GM18507 (cell line): ENCODE measurements around the gene ABCD1.
"Not testable (repeated sequence)": the region's sequence is repeated elsewhere in the genome, so short reads cannot be mapped to it uniquely, and the experiment has no call there.

Experiments used
- DNase-seq: peaks from one replicate; pipeline ENCODE4 v3.0.0; 2011; ENCODE audit warnings: low read depth; ENCODE audit not compliant: insufficient read length; ENCODE audit errors: extremely low spot score
- FAIRE-seq: peaks from 2 replicates; lab custom pipeline; 2011; peaks lifted over from hg19 to GRCh38; lab: Jason Lieb, UNC

The ABCD1 gene

DNA sequence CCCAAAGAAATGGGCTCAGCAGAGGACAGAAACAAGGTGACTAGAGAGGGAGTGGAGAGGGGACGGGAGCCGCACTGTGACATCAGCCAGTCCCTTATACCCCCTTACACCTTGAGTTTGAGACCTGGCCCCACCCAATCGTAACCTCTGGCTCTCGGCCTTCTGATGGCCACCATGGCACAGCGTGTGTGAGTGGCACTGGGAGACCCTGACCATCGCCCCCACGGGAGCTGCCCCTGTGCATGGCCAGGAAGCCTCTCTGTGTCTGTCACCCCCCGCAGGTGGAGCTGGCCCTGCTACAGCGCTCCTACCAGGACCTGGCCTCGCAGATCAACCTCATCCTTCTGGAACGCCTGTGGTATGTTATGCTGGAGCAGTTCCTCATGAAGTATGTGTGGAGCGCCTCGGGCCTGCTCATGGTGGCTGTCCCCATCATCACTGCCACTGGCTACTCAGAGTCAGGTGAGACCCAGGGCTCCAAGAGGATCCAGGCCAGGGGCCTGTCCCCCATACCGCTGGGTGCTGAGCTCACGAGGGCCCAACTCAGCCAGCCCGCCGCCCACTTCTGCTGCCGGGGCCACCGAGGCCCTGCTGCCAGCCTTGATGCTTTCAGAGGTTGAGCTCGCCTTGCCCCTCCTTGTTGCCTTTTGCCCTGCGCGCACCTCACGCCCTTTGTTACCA, 4.4 kb downstream of the ABCD1 start:
- no peak for FAIRE-seq

DNA sequence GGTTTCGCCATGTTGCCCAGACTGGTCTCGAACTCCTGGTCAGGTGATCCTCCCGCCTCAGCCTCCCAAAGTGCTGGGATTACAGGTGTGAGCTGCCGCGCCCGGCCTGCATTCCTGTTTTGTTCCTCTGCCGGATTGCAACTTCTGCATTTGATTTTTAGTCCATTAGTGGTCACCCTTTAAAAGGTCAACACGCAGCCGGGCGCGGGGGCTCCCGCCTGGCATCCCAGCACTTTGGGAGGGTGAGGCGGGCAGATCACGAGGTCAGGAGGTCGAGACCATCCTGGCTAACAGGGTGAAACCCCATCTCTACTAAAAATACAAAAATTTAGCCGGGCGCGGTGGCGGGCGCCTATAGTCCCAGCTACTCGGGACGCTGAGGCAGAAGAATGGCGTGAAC, 5.5 kb downstream of the ABCD1 start:
- FAIRE-seq, DNase-seq: not testable (repeated sequence)

More for the DNA sequence above, 4.4 kb downstream of the ABCD1 start:
- DNase-seq, result no peak

DNA sequence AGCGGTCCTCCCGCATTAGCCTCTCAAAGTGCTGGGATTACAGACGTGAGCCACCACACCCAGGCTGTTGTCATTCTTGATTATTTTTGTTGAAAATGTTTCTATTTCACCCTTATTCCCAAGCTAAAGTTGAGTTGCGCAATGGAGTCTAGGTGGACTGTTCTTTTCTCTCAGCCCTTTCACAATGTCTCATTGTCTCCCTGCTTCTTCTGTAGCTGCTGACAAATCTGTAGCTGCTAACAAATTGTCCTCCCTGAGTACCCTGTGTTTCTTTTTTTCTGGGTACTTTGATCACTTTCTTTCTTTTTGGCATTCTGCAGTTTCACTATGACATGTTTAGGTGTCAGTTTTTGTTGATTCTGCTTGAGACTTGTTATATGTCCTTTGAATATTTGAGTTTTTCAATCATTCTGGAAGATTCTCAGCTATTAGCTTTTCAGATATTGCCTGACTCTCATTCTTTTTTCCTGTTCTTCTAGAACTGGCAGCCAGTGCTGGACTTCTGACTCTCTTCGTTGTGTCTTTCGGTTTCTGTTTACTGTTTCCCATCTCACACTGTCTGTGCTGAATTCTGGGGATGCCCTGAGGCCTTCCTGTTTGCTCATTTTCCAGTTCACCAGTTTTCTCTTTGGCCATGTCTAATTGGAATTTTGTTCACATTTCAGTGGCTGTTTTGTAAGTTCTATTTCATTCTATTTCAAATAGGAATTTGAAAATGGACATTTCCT, 6.6 kb downstream of the ABCD1 start:
- DNase-seq (no peak), FAIRE-seq (peak; percentile 81)

DNA sequence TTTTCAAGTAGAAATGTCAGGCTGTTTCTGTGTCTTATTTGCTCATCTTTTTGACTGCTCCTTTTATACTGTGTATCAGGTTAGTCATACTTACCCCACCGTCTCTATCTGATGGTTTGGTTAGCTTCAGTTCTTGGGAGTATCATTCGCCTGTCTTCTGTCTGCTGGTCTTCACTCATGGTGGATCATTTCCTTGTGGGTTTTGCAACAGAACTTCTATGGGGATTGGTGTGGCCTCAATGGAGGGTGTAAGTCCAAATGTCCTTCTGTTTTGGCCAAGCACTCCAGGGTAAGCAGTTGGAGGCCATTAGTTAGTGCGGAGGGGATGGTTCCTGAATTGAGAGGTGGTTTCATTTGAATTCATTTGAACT, 7.2 kb downstream of the ABCD1 start:
- DNase-seq (no peak), FAIRE-seq (no peak)

DNA sequence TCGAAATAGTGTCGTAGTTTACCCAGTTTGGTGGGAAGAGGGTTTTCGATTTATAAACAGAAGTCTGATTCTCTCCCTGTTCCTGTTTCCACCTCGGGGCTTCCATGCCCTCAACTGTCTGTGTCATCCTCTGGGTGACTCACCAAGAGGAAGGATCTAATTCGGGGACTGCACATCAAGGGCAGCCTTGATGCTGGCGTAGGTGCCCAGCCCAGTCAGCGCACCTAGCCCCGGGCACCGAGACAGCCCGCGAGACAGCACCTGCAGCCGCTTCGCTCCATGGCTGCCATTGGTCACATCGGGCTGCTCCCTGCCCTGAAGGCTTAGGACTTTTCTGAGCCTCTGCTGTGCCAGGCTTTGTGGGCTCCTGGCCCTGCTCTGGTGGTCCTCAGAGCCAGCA, 7.7 kb downstream of the ABCD1 start:
- no peak for DNase-seq
- no peak for FAIRE-seq

DNA sequence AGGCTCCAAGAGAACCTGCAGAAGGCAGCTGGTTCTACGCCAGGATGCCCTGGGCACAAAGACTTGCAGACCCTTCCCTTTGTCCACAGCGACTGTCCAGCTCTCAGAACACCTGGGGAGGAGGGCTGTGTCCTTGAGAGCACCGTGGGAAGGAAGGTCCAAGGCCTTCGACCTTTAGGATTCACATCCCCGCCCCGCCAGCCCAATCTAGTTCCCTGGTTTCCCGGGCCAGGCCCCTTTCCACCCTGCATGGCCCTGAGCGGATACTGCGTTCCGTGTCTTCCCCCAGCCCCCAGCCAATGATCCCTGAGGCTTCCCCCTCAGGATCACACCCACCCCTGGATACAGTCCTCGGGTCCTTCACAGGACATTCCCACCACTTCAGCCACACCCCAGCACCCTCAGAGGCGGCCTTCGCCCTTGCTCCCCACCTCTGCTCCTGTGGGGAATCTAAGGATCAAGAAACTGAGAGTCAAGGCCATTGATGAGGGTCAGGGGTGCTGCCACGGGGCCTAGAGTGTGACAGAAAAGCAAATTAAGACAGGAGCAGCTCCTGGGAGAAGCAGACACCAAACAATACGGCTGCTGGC, 9.1 kb downstream of the ABCD1 start:
- no peak for FAIRE-seq
- DNase-seq, result no peak

DNA sequence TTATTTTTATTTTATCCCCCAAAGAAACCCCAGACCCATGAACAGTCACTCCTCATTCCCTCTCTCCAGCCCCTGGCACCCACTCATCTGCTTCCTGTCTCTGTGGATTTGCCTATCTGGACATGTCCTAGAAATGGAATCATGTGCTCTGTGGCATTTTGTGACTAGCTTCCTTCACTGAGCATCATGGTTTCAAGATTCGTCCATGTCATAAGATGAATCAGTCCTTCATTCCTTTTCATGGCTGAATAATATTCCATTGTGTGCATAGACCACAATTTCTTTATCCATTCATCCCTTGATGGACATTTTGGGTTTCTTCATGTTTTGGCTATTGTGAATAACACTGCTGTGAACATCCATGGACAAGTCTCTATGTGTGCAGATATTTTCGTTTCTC, 10.2 kb downstream of the ABCD1 start:
- FAIRE-seq (no peak), DNase-seq (no peak)

DNA sequence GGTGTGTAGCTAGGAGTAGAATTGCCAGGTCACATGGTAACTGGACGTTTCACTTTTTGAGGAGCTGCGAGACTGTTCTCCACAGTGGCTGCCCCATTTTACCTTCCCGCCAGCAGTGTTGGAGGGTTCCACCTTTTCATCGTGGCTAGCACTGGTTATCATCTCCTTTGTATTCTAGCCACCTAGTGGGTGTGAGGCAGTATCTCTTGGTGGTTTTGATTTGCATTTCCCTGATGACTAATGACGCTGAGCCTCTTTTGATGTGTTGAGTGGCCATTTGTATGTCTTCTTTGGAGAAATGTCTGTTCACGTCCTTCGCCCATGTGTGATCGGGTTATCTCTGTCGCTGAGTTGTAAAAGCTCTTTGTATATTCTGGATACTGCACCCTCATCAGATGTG, 10.6 kb downstream of the ABCD1 start:
- FAIRE-seq, result peak; percentile 87
- DNase-seq, result no peak

DNA sequence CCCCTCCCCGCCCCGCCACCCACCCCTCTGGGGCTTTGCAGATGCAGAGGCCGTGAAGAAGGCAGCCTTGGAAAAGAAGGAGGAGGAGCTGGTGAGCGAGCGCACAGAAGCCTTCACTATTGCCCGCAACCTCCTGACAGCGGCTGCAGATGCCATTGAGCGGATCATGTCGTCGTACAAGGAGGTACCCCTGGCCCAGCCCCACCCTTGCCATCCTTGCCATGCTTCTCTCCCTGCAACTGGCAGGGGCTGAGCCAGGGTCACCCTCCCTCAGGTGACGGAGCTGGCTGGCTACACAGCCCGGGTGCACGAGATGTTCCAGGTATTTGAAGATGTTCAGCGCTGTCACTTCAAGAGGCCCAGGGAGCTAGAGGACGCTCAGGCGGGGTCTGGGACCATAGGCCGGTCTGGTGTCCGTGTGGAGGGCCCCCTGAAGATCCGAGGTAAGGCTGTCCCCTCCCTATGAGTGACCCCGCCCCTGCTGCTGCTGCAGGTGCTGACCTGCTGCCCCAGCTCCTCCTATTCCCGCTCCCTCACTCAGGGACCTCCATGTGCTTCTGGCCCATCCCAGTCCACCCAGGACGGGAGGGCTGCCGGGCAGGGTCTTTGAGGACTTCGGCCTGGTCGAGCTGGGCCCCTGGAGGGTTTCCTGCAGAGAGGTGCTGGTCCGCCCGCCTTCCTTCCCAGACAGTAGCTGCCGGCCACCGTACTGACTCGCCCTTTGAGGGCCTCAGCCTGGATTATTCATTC, 11.6 kb downstream of the ABCD1 start:
- DNase-seq (no peak), FAIRE-seq (no peak)

DNA sequence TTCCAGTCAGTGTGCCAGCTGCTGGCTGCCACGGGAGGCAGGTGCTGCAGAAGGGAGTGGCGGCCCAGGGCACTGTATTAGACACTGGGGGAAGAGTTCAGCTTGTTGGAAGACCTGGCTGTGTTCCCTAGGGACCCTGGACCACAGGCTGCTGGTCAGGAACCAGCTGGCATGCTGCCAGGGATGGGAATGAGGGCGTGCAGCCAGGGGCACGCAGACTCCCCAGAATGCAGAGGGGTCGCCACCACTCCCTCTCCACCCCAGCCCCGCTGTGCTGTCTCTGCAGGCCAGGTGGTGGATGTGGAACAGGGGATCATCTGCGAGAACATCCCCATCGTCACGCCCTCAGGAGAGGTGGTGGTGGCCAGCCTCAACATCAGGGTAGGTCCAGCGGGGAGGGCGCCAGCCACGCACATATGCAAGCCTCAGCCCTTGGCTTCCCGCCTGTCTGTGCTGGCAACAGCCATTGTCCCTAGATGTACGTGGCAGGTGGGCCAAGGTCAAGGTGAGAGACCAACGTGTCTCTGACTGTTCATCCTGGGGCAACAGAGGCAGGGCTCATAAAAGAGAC, 12.3 kb downstream of the ABCD1 start:
- DNase-seq, result no peak
- FAIRE-seq, result no peak

DNA sequence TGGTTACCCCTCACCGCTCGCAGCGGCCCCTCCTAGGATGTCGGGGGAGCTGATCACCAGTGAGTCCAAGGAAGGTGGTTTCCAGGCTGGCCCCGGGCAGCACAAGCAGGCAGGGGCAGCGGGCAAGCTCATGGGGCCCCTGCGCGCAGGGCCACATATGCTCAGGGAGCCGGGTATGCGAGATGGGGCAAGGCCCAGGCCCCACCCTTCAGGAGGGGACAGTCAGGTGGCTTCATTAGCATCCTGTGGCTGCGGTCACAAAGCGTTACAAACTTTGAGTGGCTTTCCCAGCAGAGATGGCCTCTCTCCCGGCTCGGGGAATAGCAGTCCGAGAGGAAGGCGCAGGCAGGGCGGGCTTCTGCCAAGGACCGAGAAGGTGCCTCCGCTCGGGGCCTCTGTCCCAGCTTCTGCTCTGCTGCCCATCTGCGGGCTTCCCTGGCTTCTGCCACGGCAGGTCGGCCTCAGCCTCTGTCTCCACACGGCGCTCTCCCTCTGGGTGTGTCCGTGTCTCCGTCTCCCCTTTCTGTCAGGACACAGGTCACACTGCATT, 13.5 kb downstream of the ABCD1 start:
- FAIRE-seq, result no peak

DNA sequence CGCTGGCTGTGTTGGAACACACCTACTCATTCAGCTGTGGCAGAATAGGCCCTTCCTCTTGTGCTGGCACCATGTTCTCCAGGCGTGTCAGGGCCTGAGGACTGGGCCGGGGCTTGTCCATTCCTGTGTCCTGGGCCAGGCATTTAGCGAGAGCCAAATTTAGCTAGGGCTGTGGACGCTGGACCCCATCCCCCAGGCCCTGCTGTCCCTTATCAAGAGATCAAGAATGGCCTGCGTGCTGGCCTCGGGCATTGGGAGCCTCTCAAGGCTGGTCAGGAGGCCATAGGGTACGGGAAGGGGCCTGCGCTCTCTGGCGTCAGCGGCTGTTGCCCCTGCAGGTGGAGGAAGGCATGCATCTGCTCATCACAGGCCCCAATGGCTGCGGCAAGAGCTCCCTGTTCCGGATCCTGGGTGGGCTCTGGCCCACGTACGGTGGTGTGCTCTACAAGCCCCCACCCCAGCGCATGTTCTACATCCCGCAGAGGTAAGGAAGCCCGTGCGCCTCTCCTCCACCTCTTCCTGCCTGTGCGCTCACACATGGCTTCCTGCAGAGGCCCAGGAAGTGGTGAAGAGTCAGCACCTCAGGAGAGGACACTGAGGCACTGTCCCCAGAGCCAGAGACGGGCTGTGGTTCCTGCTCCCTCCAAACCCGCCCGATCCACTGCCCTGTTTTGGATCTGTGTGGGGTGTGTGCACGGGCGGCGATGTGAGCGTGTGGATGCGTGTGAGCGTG, 15.3 kb downstream of the ABCD1 start:
- FAIRE-seq (no peak), DNase-seq (no peak)

More for the DNA sequence above, 13.5 kb downstream of the ABCD1 start:
- DNase-seq, result no peak

DNA sequence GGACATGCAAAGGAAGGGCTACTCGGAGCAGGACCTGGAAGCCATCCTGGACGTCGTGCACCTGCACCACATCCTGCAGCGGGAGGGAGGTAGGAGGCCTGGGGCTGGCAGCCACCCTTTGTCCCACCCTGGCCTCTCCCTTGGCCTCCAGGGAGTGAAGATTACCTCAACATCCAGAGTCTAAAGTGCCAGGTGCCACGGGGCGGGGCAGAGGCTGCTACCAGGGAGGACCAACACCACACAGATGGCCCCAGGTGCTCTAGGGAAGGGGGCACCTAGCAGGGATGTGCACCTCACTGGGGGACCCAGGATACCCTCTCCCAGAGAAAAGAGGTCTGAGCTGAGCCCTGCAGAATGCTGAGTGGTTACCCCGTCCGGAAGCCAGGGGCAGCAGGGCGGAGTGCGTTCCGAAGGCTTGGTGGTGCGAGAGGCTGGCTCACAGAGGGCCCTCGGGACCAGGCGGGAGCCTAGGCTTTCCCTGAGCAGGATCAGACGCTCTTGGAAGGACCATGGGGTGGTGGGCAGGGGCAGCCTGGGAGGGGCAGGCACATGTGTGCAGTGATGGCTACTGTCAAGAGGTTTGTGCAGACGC, 16.1 kb downstream of the ABCD1 start:
- no peak for FAIRE-seq

DNA sequence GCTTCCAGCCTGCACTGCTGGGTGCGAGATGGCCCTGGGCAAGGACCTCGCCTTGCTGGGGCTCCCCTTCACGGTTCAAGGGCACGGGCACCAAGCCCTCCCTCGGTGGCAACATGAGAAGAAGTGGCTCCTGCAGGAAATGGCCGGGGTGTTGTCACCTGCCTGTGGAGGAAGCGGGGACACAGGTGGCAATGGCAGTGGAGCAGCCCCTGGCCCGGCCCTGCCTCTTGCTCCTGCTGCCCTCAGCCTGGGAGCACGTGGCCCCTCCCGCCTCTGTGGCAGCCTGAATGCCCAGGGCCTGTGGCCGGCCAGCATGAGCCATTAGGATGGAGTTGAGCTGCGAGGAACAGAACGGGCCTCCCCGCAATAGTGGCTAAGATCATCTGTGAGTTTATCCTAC, 16.8 kb downstream of the ABCD1 start:
- FAIRE-seq (no peak), DNase-seq (no peak)

More for the DNA sequence above, 16.1 kb downstream of the ABCD1 start:
- no peak for DNase-seq

DNA sequence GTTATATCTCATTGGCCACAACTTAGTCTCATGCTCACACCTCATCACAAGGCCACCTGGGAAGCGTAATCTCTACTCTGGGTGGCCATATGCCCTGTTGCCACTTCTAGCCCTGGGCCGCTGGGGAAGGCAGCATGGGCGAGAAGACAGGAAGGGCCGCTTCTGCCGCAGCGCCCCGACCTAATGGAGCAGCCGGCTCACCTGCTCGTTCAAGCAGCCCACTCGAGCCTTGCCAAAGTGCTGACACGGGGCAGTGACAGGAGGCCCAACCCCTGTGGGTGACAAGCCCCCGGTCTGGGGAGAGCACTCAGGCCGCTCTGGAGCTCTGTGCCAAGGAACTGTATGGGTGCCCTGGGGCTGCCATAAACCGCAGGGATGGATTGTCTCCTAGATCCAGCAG, 17.5 kb downstream of the ABCD1 start:
- not testable (repeated sequence) for FAIRE-seq

DNA sequence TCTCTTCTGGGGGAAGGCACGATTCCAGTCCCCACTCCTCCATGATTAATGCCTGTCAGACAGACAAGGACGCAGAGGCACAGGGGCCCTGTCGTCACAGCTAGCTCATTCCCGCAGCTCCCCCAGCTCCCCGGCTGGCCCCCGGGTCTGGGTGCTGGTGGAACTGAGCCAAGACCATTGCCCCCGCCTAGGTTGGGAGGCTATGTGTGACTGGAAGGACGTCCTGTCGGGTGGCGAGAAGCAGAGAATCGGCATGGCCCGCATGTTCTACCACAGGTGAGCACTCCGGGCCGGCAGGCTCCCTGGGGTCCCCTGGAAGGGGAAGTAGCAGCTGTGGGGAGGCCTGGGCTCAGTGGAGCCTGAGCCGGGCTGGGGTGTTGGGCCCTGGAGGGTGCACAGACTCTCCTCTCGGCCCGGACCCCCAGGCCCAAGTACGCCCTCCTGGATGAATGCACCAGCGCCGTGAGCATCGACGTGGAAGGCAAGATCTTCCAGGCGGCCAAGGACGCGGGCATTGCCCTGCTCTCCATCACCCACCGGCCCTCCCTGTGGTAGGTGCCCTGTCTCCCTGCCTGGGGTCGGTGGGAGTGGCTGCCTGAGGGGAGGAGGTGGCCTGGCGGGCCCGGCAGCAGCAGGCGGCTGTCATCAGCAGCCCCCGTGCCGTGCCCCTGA, 18.3 kb downstream of the ABCD1 start:
- DNase-seq, FAIRE-seq: not testable (repeated sequence)

More for the DNA sequence above, 17.5 kb downstream of the ABCD1 start:
- not testable (repeated sequence) for DNase-seq

DNA sequence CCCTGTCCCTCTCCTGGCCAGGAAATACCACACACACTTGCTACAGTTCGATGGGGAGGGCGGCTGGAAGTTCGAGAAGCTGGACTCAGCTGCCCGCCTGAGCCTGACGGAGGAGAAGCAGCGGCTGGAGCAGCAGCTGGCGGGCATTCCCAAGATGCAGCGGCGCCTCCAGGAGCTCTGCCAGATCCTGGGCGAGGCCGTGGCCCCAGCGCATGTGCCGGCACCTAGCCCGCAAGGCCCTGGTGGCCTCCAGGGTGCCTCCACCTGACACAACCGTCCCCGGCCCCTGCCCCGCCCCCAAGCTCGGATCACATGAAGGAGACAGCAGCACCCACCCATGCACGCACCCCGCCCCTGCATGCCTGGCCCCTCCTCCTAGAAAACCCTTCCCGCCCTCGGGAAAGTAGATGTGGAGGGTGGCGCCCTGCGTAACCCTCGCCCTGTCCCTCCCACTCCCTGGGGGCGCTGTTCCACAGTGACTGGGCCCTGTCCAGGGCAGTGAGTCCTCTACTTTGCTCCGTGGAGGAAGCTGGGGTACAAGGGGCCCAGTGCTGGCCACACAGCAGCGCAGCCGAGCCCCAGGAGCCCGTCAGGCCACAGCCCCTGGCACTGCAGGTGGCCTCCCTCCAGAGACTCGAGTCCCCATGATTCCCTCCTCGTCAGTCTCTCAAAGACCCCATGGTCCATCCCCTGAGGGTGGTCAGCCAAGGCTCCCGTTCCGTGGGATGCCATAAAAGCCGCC, 19.0 kb downstream of the ABCD1 start:
- not testable (repeated sequence) for FAIRE-seq, DNase-seq
